IgD-negative memory B cell (primary cell): ENCODE data around the gene LRRC10. TPM values are rescaled to one million over a fixed set of nuclear protein-coding genes. Genes with fewer than 3 reads are reported as not detected.
"Not testable (repeated sequence)": the region's sequence is repeated elsewhere in the genome, so short reads cannot be mapped to it uniquely, and the experiment has no call there.

Source experiments
- H3K27ac Mint-ChIP-seq, 3 donors: one replicate each; pipeline ENCODE4 v1.8.0; 2020 to 2022; ENCODE audit warnings: mild to moderate bottlenecking in 3 of 3, mixed read lengths in 3 of 3, moderate library complexity in 1 of 3
- H3K27me3 Mint-ChIP-seq: one replicate; pipeline ENCODE4 v1.8.0; 2021; ENCODE audit warnings: mixed read lengths
- H3K36me3 Mint-ChIP-seq: one replicate; pipeline ENCODE4 v1.8.0; 2020; ENCODE audit warnings: mild to moderate bottlenecking, mixed read lengths
- H3K4me1 Mint-ChIP-seq, 3 donors: one replicate each; pipeline ENCODE4 v1.8.0; 2020 to 2022; ENCODE audit warnings: mixed read lengths in 3 of 3, mild to moderate bottlenecking in 1 of 3
- H3K4me3 Mint-ChIP-seq, 4 donors: one replicate each; pipeline ENCODE4 v1.8.0; 2020 to 2022; ENCODE audit warnings: mild to moderate bottlenecking in 4 of 4, mixed read lengths in 4 of 4, moderate library complexity in 3 of 4
- H3K9me3 Mint-ChIP-seq, 3 donors: one replicate each; pipeline ENCODE4 v1.8.0; 2020 to 2021; ENCODE audit warnings: mixed read lengths in 3 of 3, mild to moderate bottlenecking in 1 of 3
- polyA plus RNA-seq: library from polyadenylated mRNA; unstranded; fragments of 300-500 nt; fragmentation: Illumina TruSeq; gene quantifications from one replicate; pipeline ENCODE4 v1.2.3, GENCODE V29; 2021

The LRRC10 gene
- polyA plus RNA-seq, 1 donor from 2014 or later = not detected

DNA sequence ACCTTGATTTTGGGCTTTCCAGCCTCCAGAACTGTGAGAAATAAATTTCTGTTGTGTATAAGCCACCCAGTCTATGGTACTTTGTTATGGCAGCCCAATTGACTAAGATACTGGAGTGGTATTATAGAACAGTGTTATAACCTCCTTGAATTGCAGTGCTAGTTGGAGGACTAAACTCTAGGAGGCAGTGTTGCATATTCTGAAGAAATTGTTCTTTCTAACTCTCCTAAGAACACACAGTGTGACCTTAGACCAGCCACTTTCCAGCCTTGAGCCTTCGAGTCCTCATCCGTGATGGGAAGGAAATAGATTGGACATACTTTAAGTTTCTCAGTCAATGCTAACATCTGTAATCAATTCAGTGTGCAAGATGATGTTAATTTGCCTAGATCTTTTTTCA, 22.4 kb upstream of the LRRC10 start:
- Mint-ChIP-seq H3K27me3 (peaks cover 4% of the 10 kb centered on the region), H3K4me3 (no peak overlapping the region), H3K27ac (no peak overlapping the region), H3K36me3 (no peaks in the 10 kb centered on the region), H3K4me1 (no peaks in the 10 kb centered on the region), H3K9me3 (no peaks in the 10 kb centered on the region)

GRCh38 chr12:69630191-69630590, 19.5 kb upstream of the LRRC10 start:
- Mint-ChIP-seq H3K4me1 (no peaks in the 10 kb centered on the region), H3K9me3 (no peaks in the 10 kb centered on the region), H3K36me3 (no peaks in the 10 kb centered on the region), H3K4me3 (no peak overlapping the region), H3K27me3 (peaks cover 4% of the 10 kb centered on the region), H3K27ac (no peak overlapping the region)

- Mint-ChIP-seq H3K9me3 (no peaks in the 10 kb centered on the region), H3K4me3 (no peak overlapping the region), H3K27me3 (peaks cover 4% of the 10 kb centered on the region), H3K4me1 (no peaks in the 10 kb centered on the region), H3K36me3 (no peaks in the 10 kb centered on the region), H3K27ac (no peak overlapping the region)
Measured at GRCh38 chr12:69627501-69627900, 16.8 kb upstream of the LRRC10 start.

DNA sequence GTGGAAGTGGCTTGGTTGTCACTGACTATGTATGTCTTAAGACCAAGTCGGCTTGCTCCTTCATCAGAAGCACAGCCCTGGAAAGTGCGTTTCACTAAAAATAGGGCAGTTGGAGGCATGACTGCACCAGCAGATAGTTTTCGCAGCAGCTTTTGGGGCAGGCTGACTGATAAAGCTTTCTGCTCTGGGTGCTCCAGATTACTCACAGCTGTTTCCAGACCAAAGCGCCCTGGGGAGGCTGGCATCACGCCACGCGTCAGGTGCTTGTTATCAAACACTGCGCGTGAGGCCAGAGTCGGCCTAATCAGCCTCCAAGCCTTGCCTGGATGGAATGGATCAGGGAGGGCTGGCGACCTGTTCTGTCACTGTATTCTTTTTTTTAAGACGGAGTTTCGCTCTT, 13.3 kb upstream of the LRRC10 start:
- Mint-ChIP-seq H3K9me3 (no peaks in the 10 kb centered on the region), H3K36me3 (no peaks in the 10 kb centered on the region), H3K27me3 (peaks cover 7% of the 10 kb centered on the region), H3K4me3 (no peak overlapping the region), H3K27ac (no peak overlapping the region), H3K4me1 (no peaks in the 10 kb centered on the region)

DNA sequence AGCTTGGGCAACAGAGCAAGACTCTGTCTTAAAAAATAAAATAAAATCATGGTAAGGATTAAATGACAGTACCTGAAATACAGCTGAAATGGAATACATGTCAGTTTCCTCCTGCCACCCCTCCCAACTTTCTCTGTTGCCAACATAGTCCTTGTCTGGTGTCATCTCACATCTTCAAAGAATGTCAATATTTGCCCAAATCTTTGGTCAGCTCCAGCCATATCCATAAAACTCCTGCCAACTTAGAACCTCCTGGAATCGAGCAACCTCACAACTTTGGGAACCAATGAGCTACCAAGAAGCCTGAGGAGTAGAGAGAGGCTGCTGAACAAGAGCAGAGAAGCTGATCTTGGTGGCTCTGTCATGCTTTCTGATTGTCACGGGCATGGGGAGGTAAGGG, 10.8 kb upstream of the LRRC10 start:
- no peak overlapping the region for H3K4me3 Mint-ChIP-seq
- H3K36me3 Mint-ChIP-seq = no peaks in the 10 kb centered on the region
- no peak overlapping the region for H3K27ac Mint-ChIP-seq
- H3K27me3 Mint-ChIP-seq = peaks cover 8% of the 10 kb centered on the region
- no peaks in the 10 kb centered on the region for H3K4me1 Mint-ChIP-seq
- no peaks in the 10 kb centered on the region for H3K9me3 Mint-ChIP-seq

DNA sequence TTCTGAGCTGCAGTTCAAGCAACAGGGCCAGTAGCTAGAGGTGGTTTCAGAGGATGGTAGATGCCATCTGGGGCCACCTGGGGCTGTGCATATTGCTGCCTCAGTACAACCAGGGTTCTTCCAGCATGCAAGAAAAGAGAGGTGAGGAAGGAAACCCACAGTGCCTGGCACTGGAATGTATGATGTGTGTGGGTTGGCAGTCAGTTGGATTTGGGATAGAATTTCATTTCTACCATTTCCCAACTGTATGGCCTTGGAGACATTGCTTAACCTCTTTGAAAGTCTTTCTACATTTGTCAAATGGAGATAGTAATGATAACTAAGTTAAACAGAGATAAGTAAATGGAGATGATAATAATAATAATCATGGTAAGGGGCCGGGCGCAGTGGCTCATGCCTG, 10.2 kb upstream of the LRRC10 start:
- peaks cover 8% of the 10 kb centered on the region for H3K27me3 Mint-ChIP-seq
- H3K4me1 Mint-ChIP-seq = no peaks in the 10 kb centered on the region
- no peak overlapping the region for H3K4me3 Mint-ChIP-seq
- peak overlapping the region in 1 of 3 donors; percentile 45 for H3K27ac Mint-ChIP-seq
- no peaks in the 10 kb centered on the region for H3K36me3 Mint-ChIP-seq
- no peaks in the 10 kb centered on the region for H3K9me3 Mint-ChIP-seq

- no peak overlapping the region for H3K4me3 Mint-ChIP-seq
- H3K9me3 Mint-ChIP-seq = no peaks in the 10 kb centered on the region
- peaks cover 8% of the 10 kb centered on the region for H3K27me3 Mint-ChIP-seq
- H3K27ac Mint-ChIP-seq = peak overlapping the region in 1 of 3 donors; percentile 45
- no peaks in the 10 kb centered on the region for H3K36me3 Mint-ChIP-seq
- H3K4me1 Mint-ChIP-seq = no peaks in the 10 kb centered on the region
Measured at GRCh38 chr12:69620077-69620476, 9.4 kb upstream of the LRRC10 start.

- H3K36me3 Mint-ChIP-seq = no peaks in the 10 kb centered on the region
Measured at GRCh38 chr12:69619050-69619449, 8.3 kb upstream of the LRRC10 start.

DNA sequence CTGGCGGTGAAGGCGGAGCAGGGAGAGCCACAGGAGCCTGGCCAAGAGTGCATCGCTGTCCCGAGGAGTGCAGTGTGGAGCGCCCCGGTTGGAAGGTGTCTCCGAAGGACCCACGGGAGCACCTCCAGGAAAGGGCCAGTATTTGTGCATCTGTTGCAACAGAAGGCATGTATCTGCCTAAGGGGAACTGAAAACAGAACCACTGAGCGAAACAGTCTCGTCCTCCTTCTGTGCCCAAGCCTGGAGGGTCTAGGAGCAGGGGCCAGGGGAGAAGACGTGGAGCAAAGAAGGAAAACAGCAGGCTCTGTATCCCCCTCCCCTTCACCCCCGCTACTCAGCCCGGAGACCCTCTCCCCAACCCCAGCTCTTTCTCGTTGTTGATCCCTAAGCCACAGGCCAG, 5.3 kb upstream of the LRRC10 start:
- H3K27ac Mint-ChIP-seq = no peak overlapping the region
- no peaks in the 10 kb centered on the region for H3K36me3 Mint-ChIP-seq
- H3K4me3 Mint-ChIP-seq = peak overlapping the region in 1 of 4 donors; percentile 19
- H3K9me3 Mint-ChIP-seq = no peaks in the 10 kb centered on the region
- H3K4me1 Mint-ChIP-seq = no peaks in the 10 kb centered on the region
- H3K27me3 Mint-ChIP-seq = peaks cover 6% of the 10 kb centered on the region

More at GRCh38 chr12:69619050-69619449, 8.3 kb upstream of the LRRC10 start:
- no peak overlapping the region for H3K4me3 Mint-ChIP-seq
- no peaks in the 10 kb centered on the region for H3K4me1 Mint-ChIP-seq
- no peak overlapping the region for H3K27ac Mint-ChIP-seq
- H3K27me3 Mint-ChIP-seq = peaks cover 8% of the 10 kb centered on the region
- no peaks in the 10 kb centered on the region for H3K9me3 Mint-ChIP-seq

DNA sequence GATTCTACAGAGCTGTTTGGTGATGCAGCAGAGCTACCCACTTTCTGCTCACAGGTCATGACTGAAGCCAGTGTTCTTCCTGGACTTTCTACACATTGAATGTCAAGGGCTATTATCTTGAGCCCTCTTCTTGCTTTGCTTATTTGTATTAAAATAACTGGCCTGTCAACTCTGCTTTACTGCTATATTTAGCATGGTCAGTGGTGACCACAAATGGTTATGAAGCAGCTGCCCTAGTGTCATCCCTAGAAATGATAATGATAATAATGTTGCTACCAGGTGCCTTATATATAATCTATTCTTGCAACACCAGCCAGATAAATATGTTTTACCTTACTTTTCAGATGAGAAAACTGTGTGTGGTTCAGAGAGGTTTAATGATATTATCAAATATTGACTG, 2.6 kb upstream of the LRRC10 start:
- H3K27me3 Mint-ChIP-seq = no peaks in the 10 kb centered on the region
- H3K4me1 Mint-ChIP-seq = peaks cover 0 to 1% (median 0%) of the 10 kb centered on the region in 3 donors
- H3K27ac Mint-ChIP-seq = no peak overlapping the region
- no peaks in the 10 kb centered on the region for H3K9me3 Mint-ChIP-seq
- no peak overlapping the region for H3K4me3 Mint-ChIP-seq
- no peaks in the 10 kb centered on the region for H3K36me3 Mint-ChIP-seq

- H3K27ac Mint-ChIP-seq = no peak overlapping the region
Measured at GRCh38 chr12:69610126-69610525, 581 bp downstream of the LRRC10 start.

GRCh38 chr12:69608114-69608513, 2.6 kb downstream of the LRRC10 start:
- H3K27ac Mint-ChIP-seq = peak overlapping the region in 1 of 3 donors; percentile 11
- H3K4me1 Mint-ChIP-seq = peaks cover 0 to 1% (median 0%) of the 10 kb centered on the region in 3 donors
- no peak overlapping the region for H3K4me3 Mint-ChIP-seq

More at GRCh38 chr12:69610126-69610525, 581 bp downstream of the LRRC10 start:
- Mint-ChIP-seq H3K4me3 (no peak overlapping the region), H3K4me1 (peaks cover 0 to 1% (median 0%) of the 10 kb centered on the region in 3 donors), H3K9me3 (no peaks in the 10 kb centered on the region), H3K36me3 (no peaks in the 10 kb centered on the region), H3K27me3 (no peaks in the 10 kb centered on the region)

GRCh38 chr12:69604275-69604674, 6.4 kb downstream of the LRRC10 start:
- H3K4me3 Mint-ChIP-seq = not testable (repeated sequence)

More at GRCh38 chr12:69608114-69608513, 2.6 kb downstream of the LRRC10 start:
- H3K9me3 Mint-ChIP-seq = no peaks in the 10 kb centered on the region
- peaks cover 2% of the 10 kb centered on the region for H3K36me3 Mint-ChIP-seq
- H3K27me3 Mint-ChIP-seq = no peaks in the 10 kb centered on the region

DNA sequence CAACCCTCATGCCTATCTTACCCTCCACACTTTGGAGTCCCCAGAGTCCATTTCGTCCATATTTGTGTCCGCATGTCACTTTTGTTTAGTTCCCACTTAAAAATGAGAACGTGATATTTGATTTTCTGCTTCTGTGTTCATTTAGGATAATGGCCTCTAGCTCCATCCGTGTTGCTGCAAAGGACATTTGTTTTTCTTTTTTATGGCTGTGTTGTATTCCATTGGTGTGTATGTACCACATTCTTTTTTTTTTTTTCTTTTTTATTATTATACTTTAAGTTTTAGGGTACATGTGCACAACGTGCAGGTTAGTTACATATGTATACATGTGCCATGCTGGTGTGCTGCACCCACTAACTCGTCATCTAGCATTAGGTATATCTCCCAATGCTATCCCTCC, 7.2 kb downstream of the LRRC10 start:
- peaks cover 12% of the 10 kb centered on the region for H3K36me3 Mint-ChIP-seq
- H3K9me3 Mint-ChIP-seq, H3K27ac Mint-ChIP-seq, H3K4me3 Mint-ChIP-seq, H3K27me3 Mint-ChIP-seq, H3K4me1 Mint-ChIP-seq: not testable (repeated sequence)

More at GRCh38 chr12:69604275-69604674, 6.4 kb downstream of the LRRC10 start:
- not testable (repeated sequence) for H3K9me3 Mint-ChIP-seq, H3K27ac Mint-ChIP-seq, H3K27me3 Mint-ChIP-seq, H3K36me3 Mint-ChIP-seq, H3K4me1 Mint-ChIP-seq

- H3K9me3 Mint-ChIP-seq = no peaks in the 10 kb centered on the region
- peaks cover 15% of the 10 kb centered on the region for H3K36me3 Mint-ChIP-seq
- no peak overlapping the region for H3K27ac Mint-ChIP-seq
- peaks cover 0 to 1% (median 0%) of the 10 kb centered on the region in 3 donors for H3K4me1 Mint-ChIP-seq
- H3K4me3 Mint-ChIP-seq = no peak overlapping the region
- H3K27me3 Mint-ChIP-seq = no peaks in the 10 kb centered on the region
Measured at GRCh38 chr12:69602954-69603353, 7.8 kb downstream of the LRRC10 start.

DNA sequence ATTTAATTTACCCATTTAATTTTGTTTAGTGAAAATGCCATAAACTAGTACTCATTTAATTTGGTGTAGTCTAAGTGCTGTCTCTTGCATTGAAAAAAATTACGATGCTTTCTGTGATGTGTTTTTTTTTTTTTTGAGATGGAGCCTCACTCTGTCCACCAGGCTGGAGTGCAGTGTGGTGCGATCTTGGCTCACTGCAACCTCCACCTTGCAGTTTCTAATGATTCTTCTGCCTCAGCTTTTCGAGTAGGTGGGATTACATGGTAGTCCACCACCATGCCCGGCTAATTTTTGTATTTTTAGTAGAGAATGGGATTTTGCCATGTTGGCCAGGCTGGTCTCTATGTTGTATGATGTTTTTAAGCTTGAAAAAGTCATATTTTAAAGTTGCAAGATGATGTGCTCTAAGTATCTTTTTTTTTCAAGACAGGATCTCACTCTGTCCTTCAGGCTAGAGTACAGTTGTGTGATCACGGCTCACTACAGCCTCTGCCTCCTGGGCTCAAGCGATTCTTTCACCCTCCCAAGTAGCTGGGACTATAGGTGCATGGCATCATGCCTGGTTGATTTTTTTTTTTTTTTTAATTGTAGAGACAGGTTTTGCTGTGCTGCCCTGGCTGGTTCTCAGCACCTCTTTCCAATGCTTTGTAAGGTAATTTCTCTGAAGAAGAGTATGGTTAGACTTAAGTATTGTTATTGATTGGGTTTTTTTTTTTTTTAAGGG, 8.6 kb downstream of the LRRC10 start:
- H3K4me3 Mint-ChIP-seq = no peak overlapping the region
- no peak overlapping the region for H3K27ac Mint-ChIP-seq
- peaks cover 0 to 1% (median 0%) of the 10 kb centered on the region in 3 donors for H3K4me1 Mint-ChIP-seq
- H3K9me3 Mint-ChIP-seq = no peaks in the 10 kb centered on the region
- H3K27me3 Mint-ChIP-seq = no peaks in the 10 kb centered on the region
- peaks cover 17% of the 10 kb centered on the region for H3K36me3 Mint-ChIP-seq
